Cerebellar cortex (tissue), 1 donor: ENCODE results near the gene ARMC5.
A peak's percentile ranks its signal among the peaks of the same experiment; 100 is the strongest.
"Not testable (repeated sequence)": the region's sequence is repeated elsewhere in the genome, so short reads cannot be mapped to it uniquely, and the experiment has no call there.

Experiments used
- DNase-seq: peaks from one replicate; pipeline ENCODE4 v3.0.0-alpha.2; 2015; ENCODE audit warnings: low spot score

Gene ARMC5, protein sequence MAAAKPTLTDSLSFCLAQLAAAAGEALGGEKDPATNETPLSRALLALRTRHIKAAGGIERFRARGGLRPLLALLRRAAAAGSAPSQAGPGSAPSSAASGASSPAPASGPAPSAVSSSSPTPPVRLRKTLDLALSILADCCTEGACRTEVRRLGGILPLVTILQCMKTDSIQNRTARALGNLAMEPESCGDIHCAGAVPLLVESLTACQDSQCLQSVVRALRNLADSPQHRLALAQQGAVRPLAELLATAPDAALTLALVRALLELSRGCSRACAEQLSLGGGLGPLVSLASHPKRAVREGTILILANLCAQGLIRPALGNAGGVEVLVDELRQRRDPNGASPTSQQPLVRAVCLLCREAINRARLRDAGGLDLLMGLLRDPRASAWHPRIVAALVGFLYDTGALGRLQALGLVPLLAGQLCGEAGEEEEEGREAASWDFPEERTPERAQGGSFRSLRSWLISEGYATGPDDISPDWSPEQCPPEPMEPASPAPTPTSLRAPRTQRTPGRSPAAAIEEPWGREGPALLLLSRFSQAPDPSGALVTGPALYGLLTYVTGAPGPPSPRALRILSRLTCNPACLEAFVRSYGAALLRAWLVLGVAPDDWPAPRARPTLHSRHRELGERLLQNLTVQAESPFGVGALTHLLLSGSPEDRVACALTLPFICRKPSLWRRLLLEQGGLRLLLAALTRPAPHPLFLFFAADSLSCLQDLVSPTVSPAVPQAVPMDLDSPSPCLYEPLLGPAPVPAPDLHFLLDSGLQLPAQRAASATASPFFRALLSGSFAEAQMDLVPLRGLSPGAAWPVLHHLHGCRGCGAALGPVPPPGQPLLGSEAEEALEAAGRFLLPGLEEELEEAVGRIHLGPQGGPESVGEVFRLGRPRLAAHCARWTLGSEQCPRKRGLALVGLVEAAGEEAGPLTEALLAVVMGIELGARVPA

GRCh38 chr16:31458844-31459686 lies at the start of gene ARMC5:
ARMC5 (plus strand) TSS chr16:31459501; CDS start chr16:31459525, 24 bp downstream.
- DNase-seq = peak; percentile 99

DNA sequence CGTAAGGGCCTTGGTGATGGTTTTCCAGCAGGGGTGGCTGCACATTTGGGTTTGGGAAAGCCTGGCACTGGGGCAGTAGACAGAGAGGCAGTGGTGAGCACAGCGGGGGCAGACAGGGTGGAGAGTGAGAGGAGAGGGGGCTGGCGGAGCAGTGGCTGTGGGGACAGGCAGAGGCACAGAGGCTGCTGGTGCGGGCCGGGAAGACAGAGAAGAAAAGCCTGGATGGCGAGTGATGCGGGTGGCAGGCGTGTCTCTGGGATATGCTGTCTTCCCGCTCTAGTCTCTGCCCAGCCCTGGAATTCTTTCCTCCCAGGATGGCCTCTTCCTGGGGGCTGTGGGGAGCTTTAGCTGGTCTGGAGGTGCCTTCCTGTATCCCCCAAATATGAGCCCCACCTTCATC lies 49.2 kb upstream of the ARMC5 start:
- no peak for DNase-seq

GRCh38 chr16:31411024-31411844 lies 48.1 kb upstream of the ARMC5 start:
- no peak for DNase-seq

DNA sequence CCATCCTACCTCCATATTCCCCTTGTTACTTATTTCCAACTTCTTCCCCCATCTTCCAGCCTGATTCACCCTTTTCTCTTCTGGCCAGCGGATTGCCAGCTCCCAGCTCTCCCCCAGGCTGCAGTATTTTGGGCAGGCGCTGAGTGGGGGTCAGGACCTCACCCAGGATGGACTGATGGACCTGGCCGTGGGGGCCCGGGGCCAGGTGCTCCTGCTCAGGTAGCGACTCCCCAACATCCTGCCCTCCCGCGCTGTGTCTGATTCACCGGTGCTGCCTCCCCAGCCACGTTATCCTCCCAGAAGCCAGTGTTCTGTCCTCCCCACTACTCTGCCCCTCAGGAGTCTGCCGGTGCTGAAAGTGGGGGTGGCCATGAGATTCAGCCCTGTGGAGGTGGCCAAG lies 46.6 kb upstream of the ARMC5 start:
- no peak for DNase-seq

GRCh38 chr16:31413381-31413780 lies 45.9 kb upstream of the ARMC5 start:
- DNase-seq = no peak

DNA sequence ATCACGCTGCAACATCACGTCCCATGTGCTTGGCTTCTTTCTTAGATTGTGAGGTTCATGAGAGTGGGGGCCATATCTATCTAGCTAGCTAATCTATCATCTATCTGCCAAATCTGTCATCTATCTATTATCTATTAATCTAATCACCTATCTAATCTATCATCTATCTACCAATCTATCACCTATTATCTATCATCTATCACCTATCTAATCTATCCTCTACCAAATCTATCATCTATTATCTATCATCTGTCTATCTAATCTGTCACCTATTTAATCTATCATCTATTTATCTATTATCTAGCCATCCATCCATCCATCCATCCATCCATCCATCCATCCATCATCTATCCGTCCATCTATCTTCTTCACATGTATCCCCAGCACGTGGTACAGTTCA lies 45.4 kb upstream of the ARMC5 start:
- DNase-seq = no peak

GRCh38 chr16:31414706-31415105 lies 44.6 kb upstream of the ARMC5 start:
- DNase-seq = no peak

- no peak for DNase-seq
These were observed 42.9 kb upstream of the ARMC5 start for GRCh38 chr16:31416371-31416770.

DNA sequence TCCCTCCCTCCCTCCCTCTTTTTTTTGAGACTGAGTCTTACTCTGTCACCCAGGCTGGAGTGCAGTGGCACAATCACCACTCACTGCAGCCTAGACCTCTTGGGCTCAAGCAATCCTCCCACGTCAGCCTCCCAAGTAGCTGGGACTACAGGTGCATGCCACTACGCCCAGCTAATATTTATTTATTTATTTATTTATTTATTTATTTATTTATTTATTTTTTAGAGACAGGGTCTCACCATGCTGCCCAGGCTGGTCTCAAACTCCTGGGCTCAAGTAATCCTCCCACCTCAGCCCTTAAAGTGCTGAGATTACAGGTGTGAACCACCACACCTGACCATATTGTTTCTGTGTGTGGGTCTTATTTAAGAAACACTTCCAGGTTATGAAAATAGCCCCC lies 42.3 kb upstream of the ARMC5 start:
- not testable (repeated sequence) for DNase-seq

DNA sequence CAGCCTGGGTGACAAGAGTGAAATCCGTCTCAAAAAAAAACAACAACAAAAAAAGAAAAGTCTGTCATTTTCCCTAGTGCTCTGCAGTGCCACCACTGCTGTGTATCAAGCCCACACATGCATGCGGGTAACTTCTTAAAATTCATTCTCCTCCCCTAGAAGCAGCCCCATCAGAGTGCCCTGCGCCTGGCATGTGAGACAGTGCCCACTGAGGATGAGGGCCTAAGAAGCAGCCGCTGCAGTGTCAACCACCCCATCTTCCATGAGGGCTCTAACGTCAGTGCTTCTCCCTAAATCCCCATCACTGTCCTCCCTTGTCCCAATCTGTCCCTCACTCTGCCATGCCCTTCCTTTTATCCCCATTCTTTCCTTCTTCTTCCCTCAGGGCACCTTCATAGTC lies 41.4 kb upstream of the ARMC5 start:
- no peak for DNase-seq

GRCh38 chr16:31420037-31420436 lies 39.3 kb upstream of the ARMC5 start:
- no peak for DNase-seq

- no peak for DNase-seq
These were observed 37.7 kb upstream of the ARMC5 start for GRCh38 chr16:31421587-31421986.

- no peak for DNase-seq
These were observed 36.1 kb upstream of the ARMC5 start for GRCh38 chr16:31423241-31423640.

- no peak for DNase-seq
These were observed 35.5 kb upstream of the ARMC5 start for GRCh38 chr16:31423801-31424200.

- DNase-seq = peak; percentile 66
These were observed 31.6 kb upstream of the ARMC5 start for GRCh38 chr16:31427441-31428278.

GRCh38 chr16:31428279-31428597 lies 31.1 kb upstream of the ARMC5 start, which contains the start of gene COX6A2:
COX6A2 (minus strand) TSS chr16:31428360; CDS start chr16:31428325, 35 bp downstream.
- DNase-seq = peak; percentile 18

GRCh38 chr16:31428638-31429247 lies 30.6 kb upstream of the ARMC5 start:
- DNase-seq = peak; percentile 23

GRCh38 chr16:31429314-31429713 lies 30.0 kb upstream of the ARMC5 start:
- DNase-seq = peak; percentile 50

- no peak for DNase-seq
These were observed 29.5 kb upstream of the ARMC5 start for GRCh38 chr16:31429796-31430195.
